Stimulated activated CD8-positive, alpha-beta memory T cell treated with anti-CD3 and anti-CD28 coated beads, Interleukin-12 subunit alpha, Interleukin-12 subunit beta, amount 100 ng/mL, for 24 hours (primary cell): ENCODE data around the gene CROCC.
"Not testable (repeated sequence)": the region's sequence is repeated elsewhere in the genome, so short reads cannot be mapped to it uniquely, and the experiment has no call there.

Experiments
- DNase-seq: peaks from one replicate; pipeline ENCODE4 v3.0.0-alpha.2; 2020; ENCODE audit errors: extremely low read depth

The CROCC gene

GRCh38 chr1:16939386-16940180, 17.9 kb downstream of the CROCC start:
- DNase-seq = not testable (repeated sequence)

DNA sequence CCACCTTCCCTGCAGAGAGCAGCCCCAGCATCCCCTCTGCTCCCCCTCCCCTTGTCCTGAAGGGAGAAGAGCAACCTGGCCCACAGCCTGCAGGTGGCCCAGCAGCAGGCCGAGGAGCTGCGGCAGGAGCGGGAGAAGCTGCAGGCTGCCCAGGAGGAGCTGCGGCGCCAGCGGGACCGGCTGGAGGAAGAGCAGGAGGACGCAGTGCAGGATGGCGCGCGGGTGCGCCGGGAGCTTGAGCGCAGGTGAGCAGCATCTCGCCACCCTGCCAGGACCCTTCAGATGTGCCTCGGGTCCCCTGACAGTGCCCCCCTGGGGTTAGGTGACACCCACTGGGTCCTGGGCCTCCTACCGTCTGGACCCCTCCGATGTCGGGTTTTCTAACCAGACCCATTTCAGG, 22.3 kb downstream of the CROCC start:
- no peak for DNase-seq

DNA sequence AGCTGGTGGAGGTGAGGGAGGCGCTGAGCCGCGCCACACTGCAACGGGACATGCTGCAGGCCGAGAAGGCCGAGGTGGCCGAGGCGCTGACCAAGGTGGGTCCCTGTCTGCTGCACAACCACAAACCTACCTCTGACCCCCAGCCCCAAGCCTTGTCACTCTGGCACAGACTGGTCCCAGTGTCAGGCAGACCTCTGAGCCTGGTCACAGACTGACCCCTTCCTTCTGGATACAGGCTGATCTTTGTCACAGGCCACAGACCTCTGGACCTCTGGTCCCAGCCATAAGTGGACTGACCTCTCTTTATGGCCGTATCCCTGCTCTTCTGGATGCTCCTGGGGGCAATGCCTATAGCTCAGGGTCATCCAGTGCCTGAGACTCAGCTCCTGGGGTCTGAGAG, 23.8 kb downstream of the CROCC start:
- not testable (repeated sequence) for DNase-seq

- DNase-seq = not testable (repeated sequence)
Measured at GRCh38 chr1:16946185-16946584, 24.5 kb downstream of the CROCC start.

DNA sequence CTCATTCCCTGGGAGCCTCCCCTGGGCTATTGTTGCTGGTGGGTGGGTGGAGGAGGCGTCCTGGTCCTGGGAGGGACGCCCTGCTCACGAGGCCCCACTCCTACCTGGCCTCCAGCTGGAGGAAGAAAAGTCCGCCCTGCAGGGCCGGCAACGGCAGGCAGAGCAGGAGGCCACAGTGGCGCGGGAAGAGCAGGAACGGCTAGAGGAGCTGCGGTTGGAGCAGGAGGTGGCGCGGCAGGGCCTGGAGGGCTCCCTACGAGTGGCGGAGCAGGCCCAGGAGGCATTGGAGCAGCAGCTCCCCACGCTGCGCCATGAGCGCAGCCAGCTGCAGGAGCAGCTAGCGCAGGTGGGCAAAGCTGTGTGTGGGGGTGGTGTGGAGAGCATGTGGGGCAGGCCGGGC, 24.9 kb downstream of the CROCC start:
- DNase-seq = no peak

DNA sequence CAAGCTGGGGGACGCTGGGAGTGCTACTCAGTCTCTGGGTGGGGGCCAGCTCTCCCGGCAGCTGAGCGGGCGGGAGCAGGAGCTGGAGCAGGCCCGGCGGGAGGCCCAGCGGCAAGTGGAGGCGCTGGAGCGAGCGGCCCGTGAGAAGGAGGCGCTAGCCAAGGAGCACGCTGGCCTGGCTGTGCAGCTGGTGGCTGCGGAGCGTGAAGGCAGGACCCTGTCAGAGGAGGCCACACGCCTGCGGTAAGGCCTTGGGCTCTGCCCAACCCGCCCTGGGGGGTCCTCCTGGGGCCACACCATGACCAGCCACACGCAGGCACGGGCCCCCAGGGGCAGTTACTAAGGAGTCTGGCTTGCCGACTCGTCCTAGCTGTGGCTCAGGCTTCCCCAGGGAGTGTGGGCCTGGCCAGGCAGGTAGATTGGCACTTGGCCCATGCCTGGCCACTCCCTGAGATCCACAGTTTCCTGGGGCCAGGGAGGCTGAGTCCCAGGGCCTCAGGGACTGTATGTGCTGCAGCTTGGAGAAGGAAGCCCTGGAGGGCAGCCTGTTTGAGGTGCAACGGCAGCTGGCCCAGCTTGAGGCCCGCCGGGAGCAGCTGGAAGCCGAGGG, 26.7 kb downstream of the CROCC start:
- not testable (repeated sequence) for DNase-seq

- DNase-seq = not testable (repeated sequence)
Measured at GRCh38 chr1:16949026-16949425, 27.3 kb downstream of the CROCC start.

GRCh38 chr1:16952376-16952775, 30.6 kb downstream of the CROCC start:
- not testable (repeated sequence) for DNase-seq

DNA sequence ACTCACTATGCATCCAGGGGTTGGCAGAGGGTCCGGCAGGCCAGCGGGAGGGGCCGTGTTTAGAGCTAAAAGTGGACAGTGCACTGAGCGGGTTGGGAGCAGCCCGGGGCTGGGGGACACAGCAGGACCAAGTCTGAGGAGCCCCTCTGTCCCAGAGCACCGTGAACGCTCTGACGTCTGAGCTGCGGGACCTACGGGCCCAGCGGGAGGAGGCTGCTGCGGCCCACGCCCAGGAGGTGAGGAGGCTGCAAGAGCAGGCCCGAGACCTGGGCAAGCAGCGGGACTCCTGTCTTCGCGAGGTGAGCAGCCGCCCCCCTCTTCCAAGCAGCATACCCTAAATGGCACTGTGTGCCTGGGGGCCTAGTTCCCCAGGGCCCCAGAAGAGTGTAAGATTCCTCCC, 32.8 kb downstream of the CROCC start:
- no peak for DNase-seq

- no peak for DNase-seq
Measured at GRCh38 chr1:16955186-16955585, 33.5 kb downstream of the CROCC start.

- DNase-seq = no peak
Measured at GRCh38 chr1:16956775-16957174, 35.0 kb downstream of the CROCC start.

- DNase-seq = no peak
Measured at GRCh38 chr1:16957731-16958130, 36.0 kb downstream of the CROCC start.

DNA sequence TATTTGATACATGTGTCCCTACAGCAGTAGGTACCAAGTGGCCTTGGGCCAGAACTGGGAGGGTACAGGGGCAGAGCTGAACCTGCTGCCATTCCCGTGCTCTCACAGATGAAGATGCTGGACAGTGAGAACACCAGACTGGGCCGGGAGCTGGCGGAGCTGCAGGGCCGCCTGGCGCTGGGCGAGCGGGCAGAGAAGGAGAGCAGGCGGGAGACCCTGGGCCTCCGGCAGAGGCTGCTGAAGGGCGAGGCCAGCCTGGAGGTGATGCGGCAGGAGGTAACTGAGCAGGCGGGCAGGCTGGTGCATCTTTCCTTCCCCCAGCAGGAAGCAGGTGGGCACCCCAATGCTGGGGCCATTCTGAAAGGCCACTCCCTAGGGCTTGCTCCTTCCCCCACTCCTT, 36.7 kb downstream of the CROCC start:
- no peak for DNase-seq

DNA sequence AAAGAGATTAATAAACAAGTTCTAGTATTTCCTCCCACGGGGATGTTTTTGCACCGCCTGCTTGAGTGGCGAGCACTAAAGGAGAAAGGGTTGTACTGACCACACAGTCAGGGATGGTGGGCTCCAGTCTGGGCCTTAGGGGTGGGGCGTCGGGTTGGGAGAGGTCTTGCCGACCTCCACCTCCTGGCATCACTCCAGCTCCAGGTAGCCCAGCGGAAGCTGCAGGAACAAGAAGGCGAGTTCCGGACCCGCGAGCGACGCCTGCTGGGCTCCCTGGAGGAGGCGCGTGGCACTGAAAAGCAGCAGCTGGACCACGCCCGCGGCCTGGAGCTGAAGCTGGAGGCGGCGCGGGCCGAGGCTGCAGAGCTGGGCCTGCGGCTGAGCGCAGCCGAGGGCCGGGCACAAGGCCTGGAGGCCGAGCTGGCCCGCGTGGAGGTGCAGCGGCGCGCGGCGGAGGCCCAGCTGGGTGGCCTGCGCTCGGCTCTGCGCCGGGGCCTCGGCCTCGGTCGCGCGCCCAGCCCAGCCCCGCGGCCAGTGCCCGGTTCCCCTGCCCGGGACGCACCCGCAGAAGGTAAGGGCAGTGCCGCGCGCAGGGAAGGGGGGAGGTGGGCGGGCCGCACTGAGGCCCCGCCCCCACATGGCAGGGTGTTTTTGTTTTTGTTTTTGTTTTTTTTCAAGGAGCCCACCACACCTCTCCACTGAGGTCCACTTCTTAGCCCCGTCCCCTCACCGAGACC, 39.0 kb downstream of the CROCC start:
- peak; percentile 39 for DNase-seq

GRCh38 chr1:16961297-16962133, 39.8 kb downstream of the CROCC start:
- no peak for DNase-seq

GRCh38 chr1:16964169-16964568, 42.4 kb downstream of the CROCC start:
- not testable (repeated sequence) for DNase-seq

DNA sequence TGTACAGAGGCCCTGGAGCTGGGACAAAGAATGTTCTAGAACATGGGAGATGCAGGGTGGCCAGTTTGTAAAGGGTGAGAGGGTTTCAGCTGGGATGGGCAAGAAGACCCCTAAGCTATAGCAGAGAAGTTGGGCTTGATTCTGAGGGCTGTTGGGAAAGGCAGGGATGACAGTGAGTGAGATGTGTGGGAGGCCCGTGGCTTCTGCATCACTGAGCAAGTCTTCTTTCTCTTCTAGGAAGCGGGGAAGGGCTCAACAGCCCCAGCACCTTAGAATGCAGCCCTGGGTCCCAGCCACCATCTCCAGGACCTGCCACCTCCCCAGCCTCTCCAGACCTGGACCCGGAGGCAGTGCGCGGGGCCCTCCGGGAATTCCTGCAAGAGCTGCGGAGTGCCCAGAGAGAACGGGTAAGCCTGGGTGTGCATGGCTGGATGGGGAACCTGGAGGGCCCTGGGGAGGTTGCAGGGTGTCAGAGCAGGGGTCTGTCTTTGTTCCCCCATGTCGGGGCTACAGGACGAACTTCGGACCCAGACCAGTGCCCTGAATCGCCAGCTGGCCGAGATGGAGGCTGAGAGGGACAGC, 43.8 kb downstream of the CROCC start:
- no peak for DNase-seq

DNA sequence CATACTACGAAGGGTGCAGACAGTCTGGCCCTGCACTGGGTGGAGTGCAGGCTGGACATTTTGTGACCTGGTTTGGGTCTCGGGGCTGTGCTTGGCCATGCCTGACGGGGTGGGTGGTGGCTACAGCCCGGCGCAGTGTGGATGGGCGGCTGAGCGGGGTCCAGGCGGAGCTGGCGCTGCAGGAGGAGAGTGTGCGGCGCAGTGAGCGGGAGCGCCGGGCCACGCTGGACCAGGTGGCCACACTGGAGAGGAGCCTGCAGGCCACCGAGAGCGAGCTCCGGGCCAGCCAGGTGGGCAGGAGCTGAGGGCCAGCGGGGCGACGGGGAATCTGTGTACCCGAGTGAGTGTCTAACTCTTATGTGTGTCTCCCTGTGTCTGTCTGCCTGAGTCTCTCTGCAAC, 44.6 kb downstream of the CROCC start:
- DNase-seq = no peak

- no peak for DNase-seq
Measured at GRCh38 chr1:16967095-16967575, 45.4 kb downstream of the CROCC start.

DNA sequence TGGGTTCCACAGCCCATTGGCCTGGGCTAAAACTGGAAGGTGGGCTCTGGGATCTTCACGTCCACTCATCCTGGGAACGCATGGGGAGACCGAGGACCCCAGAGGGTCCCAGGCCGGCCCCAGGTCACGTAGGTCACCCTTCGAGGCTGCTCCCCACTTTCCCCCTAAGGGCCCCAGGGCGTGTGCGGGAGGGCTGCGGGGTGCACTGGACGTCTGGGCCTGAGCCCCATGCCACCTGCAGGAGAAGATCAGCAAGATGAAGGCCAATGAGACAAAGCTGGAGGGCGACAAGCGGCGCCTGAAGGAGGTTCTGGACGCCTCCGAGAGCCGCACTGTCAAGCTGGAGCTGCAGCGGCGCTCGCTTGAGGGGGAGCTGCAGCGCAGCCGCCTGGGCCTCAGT, 46.2 kb downstream of the CROCC start:
- DNase-seq = no peak

DNA sequence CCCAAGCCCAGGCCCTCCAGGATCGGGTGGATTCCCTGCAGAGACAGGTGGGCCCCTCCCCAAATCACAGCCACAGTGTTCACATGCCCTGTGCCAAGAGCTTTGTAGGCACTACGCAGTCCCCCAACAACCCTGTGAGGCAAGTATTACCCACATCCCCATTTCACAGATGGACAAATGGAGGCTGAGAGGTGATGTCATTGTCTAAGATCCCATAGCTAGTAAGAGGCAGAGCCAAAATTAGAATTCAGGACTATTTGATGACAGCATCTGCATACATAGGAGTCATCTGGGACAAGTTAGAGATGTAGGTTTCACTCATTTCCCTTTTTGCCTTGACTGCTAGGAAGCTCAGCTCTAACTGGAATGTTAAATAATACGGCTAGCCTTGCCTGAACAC, 46.6 kb downstream of the CROCC start:
- DNase-seq = no peak
